Measurements from ENCODE around the gene IRF6.

DNA sequence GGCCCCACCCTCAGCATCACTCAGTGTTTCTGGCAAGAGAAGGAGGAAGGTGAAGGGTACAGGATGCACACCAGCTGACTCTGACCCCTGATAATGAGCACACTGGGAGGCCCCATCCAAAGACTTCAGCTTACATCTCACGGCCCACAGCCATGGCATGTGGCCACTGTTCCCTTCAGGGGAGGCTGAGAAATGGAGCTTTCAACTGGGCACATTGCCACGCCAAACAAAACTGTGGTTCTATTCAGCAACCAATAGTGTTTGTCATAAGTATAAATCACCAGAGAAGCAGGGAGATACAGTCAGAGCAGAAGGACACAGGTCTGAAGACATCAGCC is 62.8 kb downstream of the IRF6 start:
- TF ChIP-seq NFE2L1 (CRISPR knock-in tag; IDR thresholded peaks at IDR 0.05) (no peak), CTCF (IDR thresholded peaks at IDR 0.05) (no peak), ZNF263 (CRISPR knock-in tag; IDR thresholded peaks at IDR 0.05; ENCODE audit: low read depth) (no peak)
- TF ChIP-seq, protein P1, sequence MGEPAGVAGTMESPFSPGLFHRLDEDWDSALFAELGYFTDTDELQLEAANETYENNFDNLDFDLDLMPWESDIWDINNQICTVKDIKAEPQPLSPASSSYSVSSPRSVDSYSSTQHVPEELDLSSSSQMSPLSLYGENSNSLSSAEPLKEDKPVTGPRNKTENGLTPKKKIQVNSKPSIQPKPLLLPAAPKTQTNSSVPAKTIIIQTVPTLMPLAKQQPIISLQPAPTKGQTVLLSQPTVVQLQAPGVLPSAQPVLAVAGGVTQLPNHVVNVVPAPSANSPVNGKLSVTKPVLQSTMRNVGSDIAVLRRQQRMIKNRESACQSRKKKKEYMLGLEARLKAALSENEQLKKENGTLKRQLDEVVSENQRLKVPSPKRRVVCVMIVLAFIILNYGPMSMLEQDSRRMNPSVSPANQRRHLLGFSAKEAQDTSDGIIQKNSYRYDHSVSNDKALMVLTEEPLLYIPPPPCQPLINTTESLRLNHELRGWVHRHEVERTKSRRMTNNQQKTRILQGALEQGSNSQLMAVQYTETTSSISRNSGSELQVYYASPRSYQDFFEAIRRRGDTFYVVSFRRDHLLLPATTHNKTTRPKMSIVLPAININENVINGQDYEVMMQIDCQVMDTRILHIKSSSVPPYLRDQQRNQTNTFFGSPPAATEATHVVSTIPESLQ (CRISPR knock-in tag; IDR thresholded peaks at IDR 0.05), result no peak
